HFFc6 (cell line): ENCODE measurements around the gene CELSR1. TPM values are rescaled to one million over a fixed set of nuclear protein-coding genes. Genes with fewer than 3 reads are reported as not detected.

Source experiments
- DNase-seq: peaks from one replicate; pipeline ENCODE4 v3.0.0-alpha.2; 2018
- H3K27ac Mint-ChIP-seq: 2 replicates; pipeline ENCODE4 v1.8.0; 2020; ENCODE audit warnings: mild to moderate bottlenecking, mixed read lengths
- H3K27me3 Mint-ChIP-seq: 2 replicates; pipeline ENCODE4 v1.8.0; 2021; ENCODE audit warnings: mild to moderate bottlenecking, moderate library complexity, mixed read lengths; ENCODE audit not compliant: insufficient read depth
- H3K36me3 Mint-ChIP-seq: 2 replicates; pipeline ENCODE4 v1.8.0; 2021; ENCODE audit warnings: low read depth, mixed read lengths
- H3K4me1 Mint-ChIP-seq: 2 replicates; pipeline ENCODE4 v1.8.0; 2020; ENCODE audit warnings: low read depth, mixed read lengths
- H3K4me3 Mint-ChIP-seq: 2 replicates; pipeline ENCODE4 v1.8.0; 2020; ENCODE audit warnings: mild to moderate bottlenecking, moderate library complexity, mixed read lengths
- H3K9me3 Mint-ChIP-seq: 2 replicates; pipeline ENCODE4 v1.8.0; 2020; ENCODE audit warnings: mild to moderate bottlenecking, mixed read lengths
- CTCF ChIP-seq: fragments of 200-600 bp; sonication (generic); IDR thresholded peaks from 2 replicates; pipeline ENCODE4 v1.5.0; 2021; ENCODE audit warnings: antibody characterized with exemption, mild to moderate bottlenecking
- total RNA-seq, 6 experiments: library from RNA; stranded (reverse); fragmentation: NEBNext Ultra II Directional; extraction: Animal tissue kit (Norgen Biotek cat#: 25700); gene quantifications; 2 replicates in 1 of 6; 3 replicates in 5 of 6; pipeline ENCODE4 v1.2.3, GENCODE V29; 2021

The CELSR1 gene
- total RNA-seq, 6 experiments from 2014 or later: 4.7 to 8.2 (median 6.5) TPM

DNA sequence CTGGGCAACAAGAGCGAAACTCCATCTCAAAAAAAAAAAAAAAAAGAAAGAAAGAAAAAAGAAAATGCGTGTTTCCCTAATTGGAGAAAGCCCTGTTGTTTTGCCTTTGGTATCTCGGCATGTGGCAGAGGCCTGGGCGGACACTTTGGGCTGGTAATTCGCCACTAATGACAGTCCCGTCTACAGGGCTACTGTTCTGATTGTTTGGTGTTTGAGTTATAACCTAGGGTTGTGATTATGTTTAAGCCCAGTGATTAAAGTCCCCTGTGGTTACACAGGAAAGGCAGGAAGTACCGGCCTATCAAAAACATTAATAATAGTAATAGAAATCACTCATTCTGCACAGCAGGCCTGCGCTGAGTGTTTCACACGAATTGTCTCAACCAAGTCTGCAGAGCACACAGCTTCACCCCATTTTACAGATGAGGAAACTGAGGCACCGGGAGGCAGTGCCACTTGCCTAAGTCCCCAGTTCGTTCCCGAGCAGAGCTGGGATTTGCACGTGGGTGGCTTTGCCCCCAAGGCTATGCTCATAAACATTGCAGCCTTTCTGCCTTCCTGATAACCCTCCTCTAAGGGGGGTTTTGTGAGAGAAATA is 43.6 kb upstream of the CELSR1 start:
- TF ChIP-seq CTCF: no peak
- H3K27me3 Mint-ChIP-seq: peaks cover 9% of the 10 kb centered on the region
- no peak for DNase-seq
- no peaks in the 10 kb centered on the region for H3K36me3 Mint-ChIP-seq
- no peaks in the 10 kb centered on the region for H3K9me3 Mint-ChIP-seq
- H3K27ac Mint-ChIP-seq: no peak overlapping the region
- H3K4me3 Mint-ChIP-seq: no peak overlapping the region
- peaks cover 14% of the 10 kb centered on the region for H3K4me1 Mint-ChIP-seq

DNA sequence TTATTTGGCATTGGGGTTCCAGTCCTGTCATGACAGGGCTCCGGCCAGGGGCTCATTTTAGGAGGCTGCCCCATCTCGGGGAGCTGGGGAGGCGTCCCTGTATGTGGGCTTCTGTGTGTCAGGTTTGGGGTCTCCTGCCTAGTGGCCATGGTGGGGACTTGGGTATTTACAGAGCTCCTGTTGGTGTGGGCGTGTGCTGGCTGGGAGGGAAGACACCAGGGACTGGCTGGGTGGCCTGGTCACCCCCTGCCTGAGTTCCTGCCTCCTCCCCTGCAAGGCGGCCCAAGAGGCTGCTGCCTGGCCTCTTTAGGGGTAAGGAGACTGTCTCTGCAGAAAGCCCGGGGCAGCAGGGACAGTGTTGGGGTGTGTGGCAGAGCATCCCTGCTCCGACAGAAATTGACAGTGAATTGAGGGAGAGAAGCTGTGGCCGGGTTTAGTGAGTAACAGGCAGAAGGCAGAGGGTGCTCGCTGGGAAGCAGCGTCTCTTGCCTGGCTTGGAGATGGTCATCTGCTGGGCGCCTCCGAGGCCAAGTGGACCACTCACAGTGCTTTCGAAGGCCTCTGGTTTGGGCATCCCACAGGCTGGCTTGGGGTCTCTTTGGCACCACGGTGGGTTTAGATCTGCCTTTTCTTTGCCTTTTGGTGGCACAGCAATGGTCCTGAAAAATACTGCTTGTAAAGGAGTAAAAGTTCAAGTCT is 42.5 kb upstream of the CELSR1 start:
- H3K27ac Mint-ChIP-seq: no peak overlapping the region

DNA sequence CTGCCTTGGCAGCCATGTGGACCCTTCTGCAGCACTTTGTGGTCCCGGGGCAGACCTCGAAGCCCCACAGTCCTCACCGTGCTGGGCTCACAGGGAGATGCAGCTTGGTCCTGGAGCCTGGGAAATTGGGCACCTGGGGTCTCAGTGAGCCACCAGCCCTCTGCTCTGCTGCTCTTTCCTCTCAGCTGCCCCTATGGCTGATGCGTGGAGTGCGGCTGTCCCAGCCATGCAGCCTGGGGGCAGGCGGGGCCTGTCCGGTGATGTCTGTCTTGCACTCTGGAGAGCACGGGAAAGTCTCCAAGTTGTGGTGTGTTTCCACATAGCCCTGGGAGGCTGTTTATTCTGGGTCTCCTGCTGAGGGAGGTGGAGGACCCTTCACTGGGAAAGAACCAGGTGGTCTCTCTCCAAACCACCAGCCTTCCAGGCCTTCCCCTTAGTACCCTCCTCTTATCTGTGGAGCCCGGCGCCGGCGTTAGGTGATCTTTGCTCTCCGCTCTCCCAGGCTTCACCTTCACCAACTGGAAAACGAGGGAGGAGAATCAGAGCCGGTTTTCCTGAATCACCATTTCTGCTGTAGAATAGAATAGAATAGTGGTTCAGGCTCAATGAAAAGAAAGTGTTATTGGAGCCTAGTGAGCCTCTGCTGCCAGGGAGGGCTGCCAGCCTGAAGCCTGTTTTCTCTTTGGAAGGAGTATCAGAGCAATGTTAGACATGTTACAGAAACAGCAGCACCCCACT is 41.6 kb upstream of the CELSR1 start:
- Mint-ChIP-seq H3K4me1 (peaks cover 14% of the 10 kb centered on the region), H3K36me3 (no peaks in the 10 kb centered on the region), H3K27me3 (peaks cover 7% of the 10 kb centered on the region), H3K9me3 (no peaks in the 10 kb centered on the region), H3K4me3 (peak overlapping the region; percentile 55; the same call in 1 of the 2 replicates), H3K27ac (no peak overlapping the region)
- TF ChIP-seq CTCF: no peak
- no peak for DNase-seq

More for the DNA sequence above, 42.5 kb upstream of the CELSR1 start:
- Mint-ChIP-seq H3K4me1 (peaks cover 14% of the 10 kb centered on the region), H3K4me3 (no peak overlapping the region), H3K36me3 (no peaks in the 10 kb centered on the region), H3K9me3 (no peaks in the 10 kb centered on the region), H3K27me3 (peaks cover 3% of the 10 kb centered on the region)
- TF ChIP-seq CTCF: no peak
- DNase-seq: no peak

DNA sequence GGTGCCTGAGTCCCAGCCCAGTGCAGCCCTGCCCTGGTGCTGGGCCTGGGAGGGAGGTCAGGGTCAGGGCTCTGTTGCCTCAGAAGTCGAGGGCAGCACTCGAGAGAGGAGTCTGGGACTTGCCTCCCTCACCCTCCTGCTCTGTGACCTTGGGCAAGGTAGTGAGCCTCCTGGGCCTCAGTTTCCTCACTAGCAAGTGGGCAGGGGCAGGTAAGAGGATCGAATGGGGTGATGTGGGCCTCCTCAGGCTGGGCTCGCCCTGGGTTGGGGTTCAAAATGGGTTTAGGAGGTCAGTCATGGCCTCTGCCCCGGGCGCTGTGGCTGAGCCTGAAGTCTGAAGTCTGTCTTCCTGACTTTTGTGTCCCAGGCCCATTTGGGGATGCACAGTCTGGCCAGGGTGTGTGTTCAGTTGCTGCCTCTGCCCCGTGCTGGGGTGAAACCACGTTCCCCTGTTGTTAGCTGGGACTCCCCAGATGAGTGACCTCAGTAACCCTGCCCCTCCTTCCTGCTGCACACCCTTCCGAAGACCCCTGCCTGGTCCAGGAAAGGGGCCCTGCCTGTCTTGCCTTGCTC is 40.9 kb upstream of the CELSR1 start:
- Mint-ChIP-seq H3K9me3 (no peaks in the 10 kb centered on the region), H3K27me3 (peaks cover 7% of the 10 kb centered on the region), H3K4me1 (peaks cover 14% of the 10 kb centered on the region), H3K4me3 (peak overlapping the region; percentile 89), H3K27ac (no peak overlapping the region), H3K36me3 (no peaks in the 10 kb centered on the region)
- DNase-seq: no peak
- no peak for TF ChIP-seq CTCF

GRCh38 chr22:46577368-46578249 is 40.2 kb upstream of the CELSR1 start:
- no peak for TF ChIP-seq CTCF
- no peak for DNase-seq
- Mint-ChIP-seq H3K4me3 (peak overlapping the region; percentile 89), H3K27me3 (peaks cover 7% of the 10 kb centered on the region), H3K27ac (no peak overlapping the region), H3K9me3 (no peaks in the 10 kb centered on the region), H3K36me3 (no peaks in the 10 kb centered on the region), H3K4me1 (peaks cover 14% of the 10 kb centered on the region)
